HG03439 (cell line): ENCODE measurements around the gene DIS3L2.

Experiments
- ATAC-seq: cut with Tn5 transposase; IDR thresholded peaks from one replicate; pipeline ENCODE4 v1.9.1; 2021; ENCODE audit warnings: mild to moderate bottlenecking, moderate library complexity; ENCODE audit not compliant: unreplicated experiment

The DIS3L2 gene

DNA sequence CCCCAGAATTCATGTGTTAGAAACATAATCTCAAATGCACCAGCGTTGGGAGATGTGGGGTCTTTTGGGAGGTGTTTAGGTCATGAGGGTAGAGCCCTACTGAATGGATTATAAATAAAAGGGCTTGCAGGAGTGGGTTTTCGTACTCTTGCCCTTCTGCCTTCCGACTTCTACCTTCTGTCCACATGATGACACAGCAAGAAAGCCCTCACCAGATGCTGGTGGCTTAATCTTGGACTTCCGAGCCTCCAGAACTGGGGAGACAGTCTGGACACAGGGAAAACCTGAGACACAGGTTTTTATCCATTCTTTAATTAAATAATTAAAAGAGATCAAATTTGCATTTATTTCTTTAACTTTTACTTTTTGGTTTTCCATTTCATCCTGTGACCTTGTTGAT lies 87.8 kb downstream of the DIS3L2 start:
- no peak for ATAC-seq

DNA sequence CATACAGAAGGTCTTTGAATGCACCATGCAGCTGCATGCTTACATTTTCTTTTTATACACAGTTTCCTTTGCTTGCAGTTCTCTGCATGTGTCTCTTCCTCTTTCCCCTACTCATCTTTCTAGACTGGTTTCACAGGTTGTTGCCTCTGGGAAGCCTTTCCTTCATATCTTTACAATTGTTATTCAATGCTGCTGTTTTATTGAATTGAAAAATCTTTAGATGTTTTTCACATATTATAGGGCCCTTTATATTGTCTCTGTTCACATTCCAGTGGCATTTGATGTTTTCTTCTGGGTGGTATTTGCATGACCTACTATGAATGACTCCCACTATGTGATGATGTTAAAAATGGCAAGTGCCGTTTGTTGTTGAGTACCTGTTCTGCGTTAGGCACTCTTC lies 91.1 kb downstream of the DIS3L2 start:
- no peak for ATAC-seq

DNA sequence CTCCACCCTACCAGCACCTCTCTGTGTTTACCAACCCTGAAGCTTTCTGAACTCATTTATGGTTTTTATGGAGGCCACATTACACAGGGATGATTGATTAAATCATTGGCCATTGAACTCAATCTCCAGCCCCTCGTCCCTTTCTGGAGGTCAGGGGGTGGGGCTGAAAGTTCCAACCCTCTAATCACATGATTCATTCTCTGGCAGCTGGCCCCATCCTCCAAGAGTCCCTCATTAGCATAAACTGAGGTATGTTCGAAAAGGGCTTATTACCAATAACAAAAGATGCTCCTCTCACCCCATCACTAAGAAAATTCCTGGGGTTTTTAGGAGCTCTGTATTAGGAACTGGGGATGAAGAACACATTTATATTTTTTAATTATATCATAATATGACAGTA lies 92.3 kb downstream of the DIS3L2 start:
- no peak for ATAC-seq

DNA sequence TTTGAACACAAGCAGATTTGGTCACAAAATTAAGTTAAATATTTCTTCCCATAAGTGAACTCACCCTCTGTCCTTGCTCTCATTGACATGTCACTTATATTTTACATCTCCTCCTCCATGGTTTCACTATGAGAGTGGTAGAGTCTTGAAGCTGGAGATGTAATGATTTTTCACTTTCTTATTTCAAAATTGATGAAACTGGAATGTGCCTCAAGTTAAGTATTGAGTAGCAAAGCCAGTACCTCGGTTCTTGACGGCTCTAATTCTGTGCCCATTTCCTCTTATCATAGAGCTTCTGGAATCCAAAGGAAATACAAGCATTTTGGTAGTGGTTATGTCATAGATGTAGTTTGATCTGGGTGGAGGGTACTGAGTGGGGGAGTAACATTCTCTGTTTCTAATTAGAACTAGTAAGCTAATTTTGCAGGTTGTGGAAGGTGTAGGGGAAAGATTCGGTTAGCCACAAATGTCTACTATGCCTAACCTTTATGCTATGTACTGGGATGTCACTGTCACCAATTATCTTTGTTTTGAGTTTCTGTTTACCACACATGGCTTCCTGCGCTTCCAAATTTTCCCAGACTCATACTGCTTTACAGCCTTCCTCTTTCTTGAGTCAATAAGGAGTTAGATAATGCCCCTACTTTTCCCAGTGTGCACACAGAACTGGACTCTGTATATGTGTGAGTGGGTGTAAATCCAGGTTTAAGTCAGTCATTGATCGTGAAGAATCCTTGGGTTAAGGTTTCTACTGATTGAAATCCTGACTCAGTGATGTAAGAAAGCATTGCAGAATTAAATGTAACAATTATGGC lies 96.8 kb downstream of the DIS3L2 start:
- no peak for ATAC-seq

DNA sequence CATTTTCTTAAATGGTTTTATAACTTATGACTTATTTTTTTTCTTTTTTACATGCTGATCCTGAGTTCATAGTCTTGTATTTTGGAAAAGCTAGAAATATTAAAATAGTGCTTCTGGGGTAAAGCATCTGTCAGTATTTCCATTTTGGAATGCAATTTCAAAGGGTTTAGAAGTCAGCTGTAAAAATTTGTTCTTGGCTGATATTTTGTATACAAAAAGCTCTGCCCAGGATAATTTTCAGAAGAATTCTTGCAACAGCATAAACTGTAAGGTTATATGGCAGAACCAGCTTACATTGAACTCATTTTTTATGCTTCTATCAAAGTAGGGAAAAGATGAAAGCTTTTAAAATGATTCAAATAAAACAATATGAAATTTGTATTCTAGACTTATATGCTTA lies 97.4 kb downstream of the DIS3L2 start:
- ATAC-seq = no peak

GRCh38 chr2:232061265-232061664 lies 99.8 kb downstream of the DIS3L2 start:
- no peak for ATAC-seq

- ATAC-seq = no peak
Observed at GRCh38 chr2:232073026-232073425, 111.5 kb downstream of the DIS3L2 start.

DNA sequence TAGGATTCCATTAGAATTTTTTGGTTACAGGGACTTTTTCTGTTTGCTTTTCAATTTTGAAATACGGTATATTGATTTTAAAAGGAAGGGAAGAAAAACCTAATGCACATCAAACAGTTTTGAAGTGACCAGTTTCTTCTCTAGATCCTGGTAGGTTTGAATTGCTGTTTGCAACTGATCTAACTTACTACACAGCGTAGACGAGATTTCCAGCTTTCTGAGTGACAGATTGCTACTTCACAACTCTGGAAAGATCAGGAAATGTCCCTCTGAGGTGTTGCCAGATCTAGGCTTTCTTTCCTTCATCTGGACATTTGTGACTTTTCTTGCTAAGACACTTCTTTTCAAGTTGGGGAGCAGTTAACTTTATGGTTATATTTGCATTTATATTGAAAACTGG lies 112.2 kb downstream of the DIS3L2 start:
- no peak for ATAC-seq

- no peak for ATAC-seq
Observed at GRCh38 chr2:232075080-232075479, 113.6 kb downstream of the DIS3L2 start.

DNA sequence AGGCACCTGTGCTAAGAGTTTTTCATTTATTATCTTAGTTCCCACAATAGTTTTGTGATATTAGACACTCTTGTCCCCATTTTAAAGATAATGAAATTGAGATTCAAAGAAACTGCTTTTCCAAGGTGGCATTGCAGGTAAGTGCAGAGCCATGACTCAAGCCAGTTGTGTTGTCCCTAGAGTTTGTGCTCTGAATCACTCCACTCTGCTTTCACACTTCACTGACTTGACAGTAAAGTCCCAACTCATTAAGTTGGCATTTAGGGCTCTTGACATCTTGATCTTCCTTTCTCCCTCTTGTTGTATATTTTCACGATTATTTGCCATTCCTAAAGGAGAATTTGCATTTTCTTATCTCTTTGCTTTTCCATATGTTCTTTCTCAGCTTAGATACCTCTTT lies 114.3 kb downstream of the DIS3L2 start:
- ATAC-seq = no peak

DNA sequence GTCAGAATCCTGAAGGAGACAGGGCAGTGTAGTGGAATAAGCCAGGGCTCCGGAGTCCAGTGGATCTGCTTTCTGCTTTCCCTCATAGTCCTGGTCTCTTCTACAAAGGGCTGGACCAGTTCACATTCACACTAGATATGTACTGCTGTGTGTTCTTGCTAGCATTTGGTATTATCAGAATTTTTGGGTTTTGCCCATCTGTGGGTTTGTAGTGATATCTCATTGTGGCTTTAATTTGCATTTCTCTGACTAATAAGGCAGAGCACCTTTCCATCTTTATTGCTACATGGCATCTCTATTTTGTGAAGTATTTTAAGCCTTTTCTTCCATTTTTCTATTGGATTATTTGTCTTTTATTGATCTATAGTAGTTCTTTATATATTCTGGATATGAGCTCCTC lies 114.8 kb downstream of the DIS3L2 start:
- ATAC-seq = no peak

GRCh38 chr2:232076736-232077135 lies 115.2 kb downstream of the DIS3L2 start:
- no peak for ATAC-seq

- no peak for ATAC-seq
Observed at GRCh38 chr2:232085164-232085563, 123.7 kb downstream of the DIS3L2 start.

- no peak for ATAC-seq
Observed at GRCh38 chr2:232085826-232086425, 124.4 kb downstream of the DIS3L2 start.

DNA sequence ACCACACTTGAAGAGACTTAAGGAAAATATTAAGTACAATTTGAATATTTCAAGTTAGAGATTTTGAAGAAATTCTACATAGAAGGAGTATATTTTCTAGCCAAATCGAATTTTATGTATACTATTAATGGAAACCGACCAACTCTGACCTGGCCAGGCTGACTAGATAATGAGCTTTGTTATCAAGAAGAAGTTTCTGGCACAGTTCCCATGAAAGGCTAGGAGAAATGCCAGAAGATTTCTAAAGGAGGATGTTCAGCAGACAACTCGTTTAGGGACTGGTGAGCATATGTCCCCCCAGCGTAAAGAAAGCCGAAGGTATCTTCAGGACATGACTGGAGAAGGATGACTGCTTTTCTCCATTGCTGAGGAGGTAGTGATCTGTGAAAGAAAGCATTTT lies 127.3 kb downstream of the DIS3L2 start:
- ATAC-seq = no peak

GRCh38 chr2:232094201-232094600 lies 132.7 kb downstream of the DIS3L2 start:
- no peak for ATAC-seq

DNA sequence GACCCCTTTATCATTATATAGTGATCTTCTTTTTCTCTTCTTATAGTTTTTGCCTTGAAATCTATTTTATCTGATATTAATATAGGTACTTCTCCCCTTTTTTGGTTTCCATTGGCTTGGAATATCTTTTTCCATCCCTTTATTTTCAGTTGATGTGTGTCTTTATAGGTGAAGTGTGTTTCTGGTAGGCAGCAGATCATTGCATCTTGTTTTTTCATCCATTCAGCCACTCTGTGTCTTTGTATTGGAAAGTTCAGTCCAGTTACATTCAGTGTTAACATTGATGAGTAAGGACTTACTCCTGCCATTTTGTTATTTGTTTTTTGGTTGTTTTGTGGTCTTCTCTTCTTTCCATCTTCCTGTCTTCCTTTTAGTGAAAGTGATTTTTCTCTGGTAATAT lies 133.4 kb downstream of the DIS3L2 start:
- ATAC-seq = no peak

DNA sequence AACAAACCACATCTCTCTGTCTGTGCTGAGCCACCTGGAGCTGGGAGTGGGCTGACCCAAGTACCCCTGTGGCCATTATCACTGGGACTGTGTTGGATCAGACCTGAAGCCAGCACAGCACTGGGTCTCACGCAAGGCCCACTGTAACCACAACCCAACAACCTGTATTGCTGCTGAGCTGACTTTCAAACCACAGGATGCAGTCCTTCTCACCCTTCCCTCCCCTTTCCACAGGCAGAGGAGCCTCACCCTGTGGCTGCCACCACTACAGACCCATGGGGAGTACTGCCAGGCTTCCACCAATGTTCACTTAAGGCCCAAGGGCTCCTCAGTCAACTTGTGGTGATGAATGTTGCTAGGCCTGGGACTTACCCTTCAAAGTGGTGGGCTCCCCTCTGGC lies 135.7 kb downstream of the DIS3L2 start:
- ATAC-seq = no peak

GRCh38 chr2:232097758-232098157 lies 136.2 kb downstream of the DIS3L2 start:
- no peak for ATAC-seq

DNA sequence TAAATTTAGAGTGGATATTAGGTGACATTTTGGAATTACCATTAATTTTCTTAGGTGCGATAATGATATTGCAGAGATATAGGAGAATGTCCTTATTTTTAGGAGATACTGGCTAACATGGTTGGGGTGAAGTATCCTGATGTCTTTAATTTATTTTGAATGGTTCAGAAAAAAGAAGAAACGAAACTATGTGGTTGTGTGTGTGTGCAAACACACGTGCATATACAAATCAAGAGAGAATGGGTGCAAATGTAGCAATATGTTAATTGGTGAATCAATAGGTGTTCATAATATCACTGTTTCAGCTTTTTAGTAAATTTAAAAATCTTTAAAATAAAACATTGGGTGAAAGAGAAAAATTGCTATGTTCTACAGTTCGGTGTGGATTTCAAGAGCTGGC lies 140.9 kb downstream of the DIS3L2 start:
- no peak for ATAC-seq

DNA sequence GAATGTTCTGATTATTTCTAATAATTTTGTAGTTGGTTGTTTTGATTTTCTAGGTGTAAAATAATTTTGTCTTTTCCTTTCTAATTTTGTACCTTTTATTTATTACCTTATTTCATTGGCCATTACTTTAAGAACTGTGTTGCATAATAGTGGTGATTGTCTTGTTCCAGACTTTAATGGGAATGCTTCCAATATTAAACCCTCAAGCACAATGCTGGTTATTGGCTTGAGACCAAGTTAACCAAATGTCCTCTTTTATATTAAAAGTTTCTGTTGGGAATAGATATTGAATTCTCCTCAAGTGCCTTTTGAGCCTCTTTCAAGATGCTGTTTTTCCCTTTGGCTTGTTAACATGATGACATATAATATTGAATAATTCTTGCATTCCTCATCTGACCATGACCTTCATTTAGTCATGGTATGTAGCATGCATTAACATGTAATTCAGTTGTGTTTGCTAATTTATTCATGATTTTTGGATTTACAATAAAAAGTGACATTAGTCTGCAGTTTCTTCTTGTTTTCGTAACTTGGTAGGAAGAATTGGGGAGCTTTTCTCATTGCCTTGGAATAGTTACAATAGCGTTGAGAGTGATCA lies 141.7 kb downstream of the DIS3L2 start:
- ATAC-seq = no peak

DNA sequence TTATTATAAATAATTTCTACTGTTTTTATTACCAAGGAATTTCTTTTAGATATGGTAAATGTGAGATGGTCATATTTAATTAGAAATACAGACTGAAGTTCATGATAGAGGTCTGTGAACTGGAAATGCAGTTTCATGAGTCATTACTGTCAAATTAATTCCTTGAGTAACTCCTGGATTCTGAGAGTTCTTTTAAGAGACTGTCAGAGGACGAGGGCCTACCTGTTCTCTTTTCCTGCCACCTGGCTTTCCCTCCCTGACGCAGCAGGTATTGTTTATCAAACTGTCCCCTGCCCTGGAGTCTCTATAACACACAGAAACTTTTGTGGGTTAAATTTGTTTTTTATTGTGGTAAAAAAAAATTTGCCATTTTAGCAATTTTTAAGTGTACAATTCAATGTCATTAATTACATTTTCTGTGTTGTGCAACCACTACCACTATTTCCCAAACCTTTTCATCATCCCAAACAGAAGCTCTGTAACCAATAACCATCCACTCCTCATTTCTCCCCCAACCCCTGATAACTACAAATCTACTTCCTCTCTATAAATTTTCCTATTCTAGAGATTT lies 142.6 kb downstream of the DIS3L2 start:
- ATAC-seq = no peak
